NCI-H526 treated with DMSO at 0.1 percent for 48 hours (cell line): Measurements from ENCODE around the gene NKRF.

Experiments
- DNase-seq: peaks from one replicate; lab custom pipeline; 2025; lab: John Stamatoyannopoulos, UW

Gene NKRF

DNA sequence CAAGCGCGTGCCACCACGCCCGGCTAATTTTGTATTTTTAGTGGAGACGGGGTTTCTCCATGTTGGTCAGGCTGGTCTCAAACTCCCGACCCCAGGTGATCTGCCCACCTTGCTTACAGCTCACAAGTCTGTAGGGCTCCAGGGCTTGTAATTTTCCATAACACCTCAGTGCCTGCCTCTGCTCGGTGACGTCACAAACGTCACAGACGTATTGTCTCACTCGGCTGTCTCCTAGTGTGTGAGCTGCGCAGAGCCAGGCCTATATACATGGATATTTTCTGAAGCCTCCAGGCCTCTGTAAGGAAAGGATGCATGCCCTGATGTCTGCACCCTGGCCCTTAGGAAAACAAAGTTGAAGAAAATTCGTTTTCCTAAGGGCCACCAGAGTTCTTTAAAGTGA, 8.6 kb upstream of the NKRF start:
- DNase-seq, result no peak

DNA sequence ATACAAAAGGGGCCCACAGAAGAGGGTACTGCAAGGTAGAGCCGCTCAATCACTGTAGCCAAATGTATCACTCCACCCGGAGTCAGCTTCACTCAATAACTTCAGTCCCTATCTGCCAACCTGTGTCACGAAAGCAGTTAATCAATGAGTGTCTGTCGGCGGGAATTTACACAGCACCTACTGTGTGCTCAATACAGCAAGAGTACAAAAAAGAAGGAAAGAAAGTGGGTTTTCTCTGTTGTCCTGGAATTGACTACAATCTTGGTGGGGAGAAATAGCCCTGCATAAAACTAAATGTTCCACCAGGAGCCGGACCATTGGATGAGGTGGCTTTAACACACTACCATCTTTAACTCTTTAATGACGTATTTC, 780 bp upstream of the NKRF start:
- no peak for DNase-seq

GRCh38 chrX:119605464-119606279, 552 bp downstream of the NKRF start:
- DNase-seq, result no peak

GRCh38 chrX:119604766-119605463, 1.3 kb downstream of the NKRF start:
- DNase-seq, result no peak

GRCh38 chrX:119602701-119603255, 3.4 kb downstream of the NKRF start:
- no peak for DNase-seq

DNA sequence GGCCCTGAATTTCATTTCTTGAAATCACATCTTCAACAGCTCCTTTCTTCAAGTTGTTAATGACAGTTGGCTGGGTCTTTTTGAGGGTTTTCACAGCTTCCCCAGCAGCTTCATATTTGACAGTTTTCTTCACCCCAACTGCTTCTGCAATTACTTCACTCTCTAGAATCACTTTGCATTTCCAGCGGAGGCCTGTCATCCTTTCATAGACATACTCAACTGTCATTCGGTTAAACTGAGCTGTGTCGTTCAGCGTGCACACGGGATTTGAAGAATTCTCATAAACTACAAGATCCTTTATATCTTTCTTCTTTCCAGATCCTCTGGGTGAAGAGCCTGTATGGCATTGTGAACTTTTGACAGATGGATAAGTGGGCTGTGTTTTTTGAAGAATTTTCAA, 16.4 kb downstream of the NKRF start:
- no peak for DNase-seq

GRCh38 chrX:119583431-119584059, 22.7 kb downstream of the NKRF start:
- no peak for DNase-seq

- no peak for DNase-seq
These were observed 26.8 kb downstream of the NKRF start for GRCh38 chrX:119579414-119579813.

DNA sequence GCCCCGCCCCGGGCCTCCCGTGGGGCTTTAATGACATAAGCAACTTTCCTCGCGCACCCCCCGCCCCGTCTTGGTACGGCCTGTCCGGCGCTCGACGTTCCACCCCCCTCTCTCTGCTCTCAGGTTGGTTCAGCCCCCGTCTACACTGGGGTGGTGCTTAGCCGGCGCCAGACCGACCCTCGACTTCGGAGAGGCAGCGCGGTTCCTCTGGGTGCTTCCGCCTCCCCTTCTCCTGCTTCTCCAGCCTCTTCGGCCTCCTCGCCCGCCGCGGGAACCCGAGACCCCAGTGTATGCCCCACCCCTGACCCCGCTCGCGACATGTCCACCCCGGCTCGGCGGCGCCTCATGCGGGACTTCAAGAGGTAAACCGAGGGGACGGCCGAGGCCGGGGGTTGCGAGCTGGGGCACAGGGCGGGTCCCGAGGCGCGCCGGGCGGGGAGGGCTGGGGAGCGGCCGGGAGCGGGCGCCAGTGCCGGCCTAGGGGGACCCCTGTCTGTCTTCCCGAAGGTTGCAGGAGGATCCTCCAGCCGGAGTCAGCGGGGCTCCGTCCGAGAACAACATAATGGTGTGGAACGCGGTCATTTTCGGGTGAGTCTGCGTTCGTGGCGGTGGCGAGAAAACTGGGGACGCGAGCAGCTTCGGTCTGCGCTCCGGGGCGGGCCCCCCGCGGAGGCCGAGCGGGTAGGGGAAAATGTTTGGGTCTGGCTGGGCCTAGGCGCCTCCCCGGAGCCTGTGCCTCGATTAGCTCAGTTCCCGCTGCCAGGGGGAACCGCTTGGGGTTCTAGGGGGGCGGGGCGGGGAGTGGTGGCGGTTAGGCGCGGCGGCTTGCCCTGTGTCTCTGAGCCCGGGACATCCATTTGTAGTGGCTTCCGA, 31.6 kb downstream of the NKRF start, which contains the start of gene UBE2A:
Gene UBE2A, plus strand, starts transcription at position 170 of the 873 bp plus-strand sequence. Its CDS starts 149 bp downstream, at position 319.
- DNase-seq, result peak; percentile 74

DNA sequence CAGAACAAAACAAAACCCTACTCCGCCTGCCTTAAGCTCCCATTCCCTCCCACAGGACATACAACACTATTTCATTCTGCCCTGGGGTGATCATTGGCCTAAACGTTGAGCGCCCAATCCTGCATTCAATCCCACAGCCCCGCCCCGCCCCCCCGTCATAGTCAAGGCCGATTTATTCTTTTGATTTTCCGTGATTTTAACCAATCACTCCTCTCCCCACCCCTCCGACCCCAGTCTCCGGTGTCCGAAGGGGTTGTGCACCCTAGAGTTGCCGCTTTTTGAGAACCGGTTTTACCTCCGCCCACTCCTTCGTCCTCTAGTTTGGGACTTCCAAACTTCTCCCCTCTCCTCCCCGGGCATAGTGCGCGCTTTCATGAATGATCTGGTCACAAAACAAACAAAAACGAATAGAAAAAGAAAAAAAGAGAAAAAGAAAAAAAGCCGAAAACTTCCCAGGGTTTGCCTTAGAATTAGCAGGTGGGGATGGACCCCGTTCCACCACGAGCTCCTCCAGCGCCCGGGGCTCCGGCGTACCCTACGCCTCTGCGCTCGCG, 32.3 kb downstream of the NKRF start:
- DNase-seq, result no peak

- DNase-seq, result no peak
These were observed 33.0 kb downstream of the NKRF start for GRCh38 chrX:119573222-119573621.

DNA sequence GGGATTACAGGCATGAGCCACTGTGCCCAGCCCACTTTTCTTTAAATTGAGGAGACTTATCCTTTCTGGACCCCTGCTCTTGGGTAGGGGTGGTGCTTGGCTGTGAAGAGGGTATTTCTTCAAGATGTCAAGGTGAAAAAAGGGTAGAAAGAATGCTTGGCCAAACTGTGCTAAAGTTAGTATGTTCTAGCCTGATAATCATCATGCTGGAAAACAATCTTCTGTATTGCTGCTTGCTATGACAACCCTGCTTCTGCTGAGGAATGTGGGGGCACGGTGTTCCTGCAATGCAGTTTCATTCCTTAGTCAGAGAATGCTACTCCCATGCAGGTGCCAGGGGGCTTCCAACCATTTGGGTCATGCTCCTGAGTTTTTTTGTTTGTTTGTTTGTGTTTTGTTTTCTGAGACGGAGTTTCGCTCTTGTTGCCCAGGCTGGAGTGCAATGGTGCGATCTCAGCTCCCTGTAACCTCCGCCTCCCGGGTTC, 35.8 kb downstream of the NKRF start:
- DNase-seq, result no peak

- peak; percentile 87 for DNase-seq
These were observed 41.0 kb downstream of the NKRF start, which contains the start of gene STEEP1 for GRCh38 chrX:119565107-119565663. Gene STEEP1 (minus strand): TSS chrX:119565409. CDS start chrX:119565355, 54 bp downstream.

DNA sequence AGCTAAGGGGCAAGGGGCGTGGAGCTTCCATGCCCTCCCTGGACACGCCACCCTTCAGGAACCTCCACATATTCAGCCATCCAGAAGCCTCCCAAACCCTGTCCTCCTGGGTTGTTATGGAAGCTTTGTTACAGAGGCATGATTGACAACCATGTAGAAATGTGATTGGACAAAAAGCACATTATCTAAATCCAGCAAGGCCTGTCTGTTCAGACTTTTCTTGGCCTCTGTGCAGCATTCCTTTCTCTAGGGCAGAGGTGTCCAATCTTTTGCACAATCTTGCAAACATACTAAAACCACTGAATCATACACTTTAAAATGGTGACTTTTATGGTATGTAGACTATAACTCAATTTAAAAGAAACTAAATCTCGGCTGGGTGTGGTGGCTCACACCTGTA, 53.7 kb downstream of the NKRF start:
- DNase-seq, result no peak

- DNase-seq, result no peak
These were observed 56.8 kb downstream of the NKRF start for GRCh38 chrX:119549327-119550016.

DNA sequence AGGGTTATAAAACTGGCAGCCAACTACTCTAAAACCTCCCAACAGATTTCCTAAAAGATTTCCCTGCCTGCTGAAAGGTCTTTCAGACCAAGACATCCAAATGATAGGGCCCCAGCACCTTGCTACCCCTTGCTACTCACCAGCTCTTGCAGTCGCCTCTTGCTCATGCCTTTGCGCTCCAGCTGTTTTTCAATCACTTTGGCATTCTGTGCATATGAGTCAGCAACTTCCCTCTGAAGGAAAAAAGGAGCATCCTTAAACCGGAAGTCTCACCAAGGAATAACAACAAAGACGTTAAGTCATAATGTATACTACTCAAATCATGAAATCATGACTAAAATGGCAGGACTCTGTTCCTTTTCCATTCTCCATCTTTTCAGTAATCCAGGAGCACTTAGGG, 65.0 kb downstream of the NKRF start:
- no peak for DNase-seq

DNA sequence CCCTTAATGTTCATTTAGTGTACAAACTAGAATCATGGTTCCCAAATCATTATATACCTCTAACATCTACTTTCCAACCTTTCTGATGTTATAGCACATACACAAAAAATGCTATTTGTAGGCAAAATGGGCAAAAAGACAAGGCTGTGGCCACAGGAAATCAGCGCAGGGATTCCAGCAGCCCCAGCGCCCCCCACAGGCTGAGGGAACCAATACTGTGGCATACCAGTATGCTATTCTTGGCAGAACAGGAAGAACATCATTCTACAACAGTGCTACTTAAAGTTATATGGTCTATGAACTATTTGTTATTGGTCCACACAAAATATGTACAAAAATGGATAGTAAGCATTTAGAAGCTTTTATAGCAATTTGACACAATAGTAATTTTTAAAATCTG, 66.4 kb downstream of the NKRF start:
- DNase-seq, result no peak
